Panc1 (cell line): ENCODE results near the gene ECI2. TPM values are rescaled to one million over a fixed set of nuclear protein-coding genes. Genes with fewer than 3 reads are reported as not detected.

Experiments
- ATAC-seq: fragments of 200-7000 bp; cut with Tn5 transposase; 2 replicates; pipeline ENCODE4 v1.9.1; 2020; ENCODE audit warnings: mild to moderate bottlenecking, moderate library complexity
- BruUV-seq: library from RNA; stranded (reverse); fragments of 400-500 nt; replicated peaks from 2 replicates; lab custom pipeline; 2021; lab: Mats Ljungman, UMichigan
- CTCF ChIA-PET: fragments of 300-600 bp; sonication (Branson Sonifier 250); formaldehyde crosslinking; loops from one replicate; lab custom pipeline; 2022; ENCODE audit warnings: antibody characterized with exemption; lab: Charles Lee
- POLR2A ChIA-PET: fragments of 300-600 bp; sonication (Branson Sonifier 250); formaldehyde crosslinking; loops from one replicate; lab custom pipeline; 2022; ENCODE audit warnings: antibody characterized with exemption; lab: Charles Lee
- DNase-seq: peaks from one replicate; pipeline ENCODE4 v3.0.0-alpha.2; 2010; ENCODE audit warnings: low read depth, low spot score
- H3K27ac ChIP-seq: 2 replicates; pipeline ENCODE4 v1.5.1; 2011; ENCODE audit warnings: mild to moderate bottlenecking, low read length, inconsistent platforms
- H3K27me3 ChIP-seq: fragments of 200-500 bp; sonication (Bioruptor generic); 2 replicates; pipeline ENCODE4 v1.6.0; 2014; ENCODE audit warnings: low read length, inconsistent platforms; ENCODE audit not compliant: control insufficient read depth, insufficient read depth
- H3K36me3 ChIP-seq: fragments of 200-500 bp; sonication (Bioruptor generic); 2 replicates; pipeline ENCODE4 v1.5.1; 2014; ENCODE audit warnings: inconsistent platforms, mild to moderate bottlenecking, low read length, moderate library complexity; ENCODE audit not compliant: control insufficient read depth, insufficient read depth
- H3K4me1 ChIP-seq: 2 replicates; pipeline ENCODE4 v1.5.1; 2011; ENCODE audit warnings: inconsistent platforms, mild to moderate bottlenecking, low read length, moderate library complexity; ENCODE audit not compliant: control insufficient read depth, insufficient read depth
- H3K4me3 ChIP-seq, 2 experiments: 2 replicates each; pipeline ENCODE4 v1.5.1; 2011 to 2012; ENCODE audit warnings: low read depth in 2 of 2, low read length in 2 of 2, mild to moderate bottlenecking in 2 of 2, inconsistent platforms in 1 of 2, moderate library complexity in 1 of 2
- H3K9me3 ChIP-seq: fragments of 200-500 bp; sonication (Bioruptor generic); 2 replicates; pipeline ENCODE4 v1.5.1; 2014; ENCODE audit warnings: low read depth, mild to moderate bottlenecking, inconsistent platforms, low read length, moderate library complexity; ENCODE audit not compliant: control insufficient read depth, insufficient read depth
- POLR2AphosphoS5 ChIP-seq: IDR thresholded peaks from 2 replicates; pipeline ENCODE4 v1.6.1; 2012; ENCODE audit warnings: mild to moderate bottlenecking, low read depth, low read length, moderate library complexity
- REST ChIP-seq, 2 experiments: IDR thresholded peaks; 2 replicates each; pipeline ENCODE4 v1.6.1; 2011 to 2012; ENCODE audit warnings: low read depth in 2 of 2, control low read depth in 1 of 2, low read length in 1 of 2, mild to moderate bottlenecking in 1 of 2, moderate library complexity in 1 of 2; ENCODE audit not compliant: insufficient read depth in 1 of 2
- SIN3A ChIP-seq: IDR thresholded peaks from 2 replicates; pipeline ENCODE4 v1.6.1; 2012; ENCODE audit warnings: low read depth, mild to moderate bottlenecking, low read length, moderate library complexity, borderline replicate concordance; ENCODE audit not compliant: insufficient read depth
- TCF7L2 ChIP-seq: IDR thresholded peaks from 2 replicates; pipeline ENCODE4 v1.6.1; 2011; ENCODE audit warnings: mild to moderate bottlenecking, low read depth, low read length, inconsistent platforms
- in situ Hi-C: cut with HindIII; loops from 2 replicates; pipeline ENCODE4 v1.10.0; 2016; ENCODE audit warnings: low sequenced_read_pairs, low pct_unique_long_range_greater_than_20kb
- intact Hi-C: fragments of 100-400 bp; cut with micrococcal nuclease; formaldehyde crosslinking; loops from one replicate; pipeline ENCODE4 v1.10.0; 2022; ENCODE audit not compliant: unreplicated experiment
- total RNA-seq: library from RNA; stranded (reverse); gene quantifications from one replicate; pipeline ENCODE4 v1.2.1, GENCODE V29; 2021; ENCODE audit not compliant: unreplicated experiment
- TF ChIP-seq, protein P1 (sequence below): fragments of 450-650 bp; IDR thresholded peaks from 2 replicates; pipeline ENCODE4 v1.5.1; 2017; ENCODE audit warnings: mild to moderate bottlenecking

The ECI2 gene
- total RNA-seq, 1 experiment from 2014 or later, result 34.5 TPM

GRCh38 chr6:4071330-4071729 lies 64.0 kb downstream of the ECI2 start:
- Histone ChIP-seq H3K27me3 (no peaks in the 10 kb centered on the region), H3K4me1 (no peaks in the 10 kb centered on the region), H3K4me3 (no peak overlapping the region), H3K27ac (no peak overlapping the region), H3K36me3 (no peaks in the 10 kb centered on the region), H3K9me3 (no peaks in the 10 kb centered on the region)
- BruUV-seq, result no TSS peak
- intact Hi-C loops (no loop called here), in situ Hi-C loops (no loop called here)
- POLR2A ChIA-PET, result no interaction called here
- CTCF ChIA-PET, result no interaction called here
- TF ChIP-seq REST (IDR thresholded peaks at IDR 0.05; ENCODE audit: insufficient read depth in 1 of 2, low read depth in 2 of 2, low read length in 1 of 2), result no peak
- TF ChIP-seq TCF7L2, result no peak
- no peak for TF ChIP-seq POLR2AphosphoS5
- TF ChIP-seq SIN3A, result no peak
- TF ChIP-seq, protein P1, sequence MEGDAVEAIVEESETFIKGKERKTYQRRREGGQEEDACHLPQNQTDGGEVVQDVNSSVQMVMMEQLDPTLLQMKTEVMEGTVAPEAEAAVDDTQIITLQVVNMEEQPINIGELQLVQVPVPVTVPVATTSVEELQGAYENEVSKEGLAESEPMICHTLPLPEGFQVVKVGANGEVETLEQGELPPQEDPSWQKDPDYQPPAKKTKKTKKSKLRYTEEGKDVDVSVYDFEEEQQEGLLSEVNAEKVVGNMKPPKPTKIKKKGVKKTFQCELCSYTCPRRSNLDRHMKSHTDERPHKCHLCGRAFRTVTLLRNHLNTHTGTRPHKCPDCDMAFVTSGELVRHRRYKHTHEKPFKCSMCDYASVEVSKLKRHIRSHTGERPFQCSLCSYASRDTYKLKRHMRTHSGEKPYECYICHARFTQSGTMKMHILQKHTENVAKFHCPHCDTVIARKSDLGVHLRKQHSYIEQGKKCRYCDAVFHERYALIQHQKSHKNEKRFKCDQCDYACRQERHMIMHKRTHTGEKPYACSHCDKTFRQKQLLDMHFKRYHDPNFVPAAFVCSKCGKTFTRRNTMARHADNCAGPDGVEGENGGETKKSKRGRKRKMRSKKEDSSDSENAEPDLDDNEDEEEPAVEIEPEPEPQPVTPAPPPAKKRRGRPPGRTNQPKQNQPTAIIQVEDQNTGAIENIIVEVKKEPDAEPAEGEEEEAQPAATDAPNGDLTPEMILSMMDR, result no peak
- DNase-seq (no peak), ATAC-seq (no peak)

DNA sequence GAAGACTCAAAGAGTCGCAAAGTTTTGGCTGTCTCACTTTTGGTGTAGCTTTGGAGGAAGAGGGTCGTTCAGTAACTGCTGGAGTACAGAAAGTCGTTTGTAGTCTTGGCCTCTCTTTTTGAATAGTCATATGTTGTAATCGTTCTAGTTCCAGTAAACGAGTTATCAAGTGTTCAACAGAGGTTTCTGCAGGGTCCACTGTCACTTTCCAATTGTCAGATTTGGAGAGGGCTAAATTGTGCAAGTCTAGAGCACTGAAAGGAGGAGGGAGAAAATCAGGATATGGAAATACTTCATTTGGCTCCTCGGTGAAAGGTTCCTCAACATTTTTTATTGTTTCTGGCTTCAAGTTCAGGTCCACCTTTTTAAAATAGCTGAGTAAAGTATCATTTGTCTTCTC lies 66.2 kb downstream of the ECI2 start:
- ChIA-PET POLR2A (no interaction called here), CTCF (no interaction called here)
- intact Hi-C loops, result no loop called here

More for the DNA sequence above, 66.2 kb downstream of the ECI2 start:
- in situ Hi-C loops, result no loop called here
- BruUV-seq, result no TSS peak
- H3K27me3 ChIP-seq, result no peaks in the 10 kb centered on the region
- no peak for TF ChIP-seq REST (IDR thresholded peaks at IDR 0.05; ENCODE audit: insufficient read depth in 1 of 2, low read depth in 2 of 2, low read length in 1 of 2)
- no peak for TF ChIP-seq SIN3A
- TF ChIP-seq POLR2AphosphoS5, result no peak
- TF ChIP-seq, protein P1, result no peak
- no peak for TF ChIP-seq TCF7L2
- no peak overlapping the region for H3K27ac ChIP-seq
- H3K9me3 ChIP-seq, result no peaks in the 10 kb centered on the region
- no peak overlapping the region for H3K4me3 ChIP-seq
- H3K4me1 ChIP-seq, result no peaks in the 10 kb centered on the region
- no peak for ATAC-seq
- no peak for DNase-seq
- peaks cover 9% of the 10 kb centered on the region for H3K36me3 ChIP-seq
